ENCODE data around the gene DNAJB6. TPM values are rescaled to one million over a fixed set of nuclear protein-coding genes. Genes with fewer than 3 reads are reported as not detected.

DNAJB6 gene
- total RNA-seq = 100 to 1,000 TPM; 179 to 254 (median 212) TPM

DNA sequence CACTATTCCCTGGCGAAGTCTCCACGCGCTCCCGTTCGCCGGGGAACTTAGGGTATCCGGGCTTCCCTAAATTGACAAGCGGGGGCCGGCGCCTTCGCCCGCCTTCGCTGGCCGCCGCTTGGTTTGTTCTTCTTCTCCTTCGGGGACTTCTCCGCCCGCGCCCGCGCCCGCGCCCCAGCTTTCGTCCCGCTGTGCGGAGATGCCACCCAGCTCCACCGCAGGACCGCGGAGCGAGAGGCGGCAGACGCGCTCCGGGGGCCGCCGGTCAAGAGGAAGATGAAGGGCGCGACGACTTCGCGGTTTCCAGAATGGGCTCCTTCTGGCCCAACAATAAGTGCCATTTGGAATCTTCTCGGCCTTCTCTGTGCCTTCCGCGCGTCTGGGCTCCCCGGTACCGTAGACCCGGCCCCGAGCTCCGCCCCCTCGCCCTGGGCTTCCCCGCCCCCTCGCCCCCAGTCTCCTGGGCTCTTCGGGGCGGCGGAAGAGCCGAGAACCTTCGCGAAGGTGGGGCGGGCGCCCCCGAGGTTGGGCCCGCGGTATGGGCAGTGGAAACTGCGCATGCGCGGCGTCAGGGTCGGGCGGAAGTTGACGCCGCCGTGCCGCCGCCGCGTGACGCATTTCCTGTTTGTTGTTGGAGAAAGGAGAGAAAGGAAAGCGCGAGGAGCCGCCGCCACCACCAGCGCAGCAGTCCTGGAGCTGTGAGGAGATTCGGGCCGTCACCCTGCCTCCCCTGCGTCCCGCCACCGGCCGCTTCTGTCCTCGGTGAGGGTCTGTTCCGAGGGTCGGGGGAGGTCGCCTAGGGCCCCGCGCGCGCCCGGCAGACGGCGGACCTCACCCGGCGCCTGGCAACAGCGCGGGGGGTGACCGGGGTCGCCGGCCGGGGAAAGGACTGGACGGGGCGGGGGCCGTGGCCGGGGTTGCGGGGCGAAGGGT lies at the start of gene DNAJB6:
TSS of gene DNAJB6 (plus strand) at position 622 of the 933 bp plus-strand sequence. CDS start 21,569 bp downstream, outside the sequence.
- 0 to 1% methylated on average over 54 to 83 of the region's 114 CpGs for WGBS, 2 donors
- peak within 1 kb of the TSS; percentile 74 for H3K4me3 ChIP-seq (ENCODE audit: low read depth, poor library complexity, severe bottlenecking)
- peak; percentile 92 to 99 for DNase-seq (ENCODE audit: low spot score in 2 of 2)
- TF ChIP-seq POLR2A (IDR thresholded peaks at IDR 0.05) = peak in 1 of 2 donors; percentile 88
- TF ChIP-seq, protein P1, sequence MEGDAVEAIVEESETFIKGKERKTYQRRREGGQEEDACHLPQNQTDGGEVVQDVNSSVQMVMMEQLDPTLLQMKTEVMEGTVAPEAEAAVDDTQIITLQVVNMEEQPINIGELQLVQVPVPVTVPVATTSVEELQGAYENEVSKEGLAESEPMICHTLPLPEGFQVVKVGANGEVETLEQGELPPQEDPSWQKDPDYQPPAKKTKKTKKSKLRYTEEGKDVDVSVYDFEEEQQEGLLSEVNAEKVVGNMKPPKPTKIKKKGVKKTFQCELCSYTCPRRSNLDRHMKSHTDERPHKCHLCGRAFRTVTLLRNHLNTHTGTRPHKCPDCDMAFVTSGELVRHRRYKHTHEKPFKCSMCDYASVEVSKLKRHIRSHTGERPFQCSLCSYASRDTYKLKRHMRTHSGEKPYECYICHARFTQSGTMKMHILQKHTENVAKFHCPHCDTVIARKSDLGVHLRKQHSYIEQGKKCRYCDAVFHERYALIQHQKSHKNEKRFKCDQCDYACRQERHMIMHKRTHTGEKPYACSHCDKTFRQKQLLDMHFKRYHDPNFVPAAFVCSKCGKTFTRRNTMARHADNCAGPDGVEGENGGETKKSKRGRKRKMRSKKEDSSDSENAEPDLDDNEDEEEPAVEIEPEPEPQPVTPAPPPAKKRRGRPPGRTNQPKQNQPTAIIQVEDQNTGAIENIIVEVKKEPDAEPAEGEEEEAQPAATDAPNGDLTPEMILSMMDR (IDR thresholded peaks at IDR 0.05) = no peak
- intact Hi-C loops (cut with DNase I; ENCODE audit: low total_unique reads) = no loop called here

- intact Hi-C loops (cut with DNase I; ENCODE audit: low total_unique reads) = no loop called here
- no peak for TF ChIP-seq POLR2A (IDR thresholded peaks at IDR 0.05)
- TF ChIP-seq, protein P1 (IDR thresholded peaks at IDR 0.05) = no peak
- no peak overlapping the region for H3K4me3 ChIP-seq (ENCODE audit: low read depth, poor library complexity, severe bottlenecking)
- WGBS, 2 donors = 84 to 85% methylated on average over 25 to 28 of the region's 29 CpGs
- no peak for DNase-seq (ENCODE audit: low spot score in 2 of 2)
Measured at GRCh38 chr7:157291404-157292080, 45.3 kb upstream of the DNAJB6 start.

DNA sequence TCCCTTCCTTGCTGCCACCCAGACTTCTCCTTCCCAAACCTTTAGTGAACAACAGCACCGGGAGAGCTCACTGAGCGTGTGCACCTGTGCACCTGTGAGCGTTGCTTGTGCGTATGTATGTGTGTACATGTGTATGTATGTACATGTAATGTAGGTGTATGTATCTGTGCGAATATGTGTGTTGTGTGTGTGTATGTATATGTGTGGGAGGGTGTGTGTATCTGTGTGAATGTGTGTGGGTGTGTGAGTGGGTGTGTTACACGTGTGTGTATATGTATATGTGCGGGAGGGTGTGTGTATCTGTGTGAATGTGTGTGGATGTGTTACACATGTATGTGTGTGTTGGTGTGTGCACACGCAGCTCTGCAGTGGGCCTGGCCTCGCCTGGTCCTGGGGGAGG lies 44.5 kb upstream of the DNAJB6 start:
- intact Hi-C loops (cut with DNase I; ENCODE audit: low total_unique reads) = no loop called here
- no peak overlapping the region for H3K4me3 ChIP-seq (ENCODE audit: low read depth, poor library complexity, severe bottlenecking)
- TF ChIP-seq, protein P1 (IDR thresholded peaks at IDR 0.05) = no peak
- TF ChIP-seq POLR2A (IDR thresholded peaks at IDR 0.05) = no peak
- 74 to 80% methylated on average over 9 of the region's 9 CpGs for WGBS, 2 donors
- DNase-seq (ENCODE audit: low spot score in 2 of 2) = no peak

- intact Hi-C loops (cut with DNase I; ENCODE audit: low total_unique reads) = no loop called here
- 35 to 68% methylated on average over 17 to 21 of the region's 32 CpGs for WGBS, 2 donors
- TF ChIP-seq, protein P1 (IDR thresholded peaks at IDR 0.05) = no peak
- TF ChIP-seq POLR2A (IDR thresholded peaks at IDR 0.05) = no peak
- no peak overlapping the region for H3K4me3 ChIP-seq (ENCODE audit: low read depth, poor library complexity, severe bottlenecking)
- no peak for DNase-seq (ENCODE audit: low spot score in 2 of 2)
Measured at GRCh38 chr7:157292770-157293412, 43.9 kb upstream of the DNAJB6 start.

DNA sequence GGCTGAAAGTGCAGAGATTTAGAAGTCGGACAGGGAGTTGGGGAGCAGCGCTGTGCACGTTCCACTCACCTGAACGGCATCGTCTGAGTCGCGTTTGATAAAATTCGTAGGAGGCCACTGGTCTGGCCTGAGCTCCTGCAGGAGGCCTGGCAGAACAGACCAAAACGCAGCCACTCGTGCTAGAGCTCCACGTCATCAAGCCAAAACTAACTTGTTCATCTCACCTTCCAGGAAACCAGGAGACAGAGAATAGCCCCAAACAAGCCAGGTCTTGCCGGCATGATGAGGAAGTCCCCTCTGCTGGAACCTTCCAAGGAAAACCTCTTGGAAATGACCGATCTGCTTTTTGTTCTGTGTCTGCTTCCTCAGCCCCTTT lies 43.4 kb upstream of the DNAJB6 start:
- H3K4me3 ChIP-seq (ENCODE audit: low read depth, poor library complexity, severe bottlenecking) = no peak overlapping the region
- DNase-seq (ENCODE audit: low spot score in 2 of 2) = no peak
- intact Hi-C loops (cut with DNase I; ENCODE audit: low total_unique reads) = no loop called here
- WGBS, 2 donors = 62 to 65% methylated on average over 13 of the region's 13 CpGs
- TF ChIP-seq, protein P1 (IDR thresholded peaks at IDR 0.05) = no peak
- no peak for TF ChIP-seq POLR2A (IDR thresholded peaks at IDR 0.05)

Data from lower leg skin (tissue), 4 donors.